ENCODE results near the gene CDRT15L2.
"Not testable (repeated sequence)": the region's sequence is repeated elsewhere in the genome, so short reads cannot be mapped to it uniquely, and the experiment has no call there.

DNA sequence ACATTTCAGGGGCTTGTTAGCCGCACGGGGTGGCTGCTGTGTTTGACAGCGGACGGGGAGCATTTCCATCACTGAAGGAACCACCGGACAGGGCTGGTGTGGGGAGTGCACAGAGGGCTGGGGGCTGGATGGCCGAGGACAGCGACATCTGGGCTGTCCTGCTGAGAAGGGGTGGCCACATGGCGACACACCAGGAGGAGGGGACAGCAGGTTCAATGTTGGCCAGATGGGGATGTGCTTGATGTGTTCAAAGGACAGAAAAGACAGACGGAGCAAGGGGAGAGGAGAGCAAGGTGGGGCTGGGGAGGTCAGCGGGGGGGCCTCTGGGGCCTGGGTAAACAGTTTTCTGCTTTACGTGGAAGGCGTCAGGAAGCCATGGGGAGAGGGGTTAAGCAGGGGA is 12.8 kb upstream of the CDRT15L2 start:
- TF ChIP-seq ZNF565 (CRISPR knock-in tag; conservative IDR thresholded peaks at IDR 0.05; ENCODE audit: low read depth); ISL1 (CRISPR knock-in tag; IDR thresholded peaks at IDR 0.05); GLIS3 (CRISPR knock-in tag; IDR thresholded peaks at IDR 0.05); ZFP3 (CRISPR knock-in tag; IDR thresholded peaks at IDR 0.05); RARB (CRISPR knock-in tag; IDR thresholded peaks at IDR 0.05); BACH2 (CRISPR knock-in tag; IDR thresholded peaks at IDR 0.05; ENCODE audit: borderline replicate concordance); ZNF70 (CRISPR knock-in tag; IDR thresholded peaks at IDR 0.05): not testable (repeated sequence)
- TF ChIP-seq, protein P1, sequence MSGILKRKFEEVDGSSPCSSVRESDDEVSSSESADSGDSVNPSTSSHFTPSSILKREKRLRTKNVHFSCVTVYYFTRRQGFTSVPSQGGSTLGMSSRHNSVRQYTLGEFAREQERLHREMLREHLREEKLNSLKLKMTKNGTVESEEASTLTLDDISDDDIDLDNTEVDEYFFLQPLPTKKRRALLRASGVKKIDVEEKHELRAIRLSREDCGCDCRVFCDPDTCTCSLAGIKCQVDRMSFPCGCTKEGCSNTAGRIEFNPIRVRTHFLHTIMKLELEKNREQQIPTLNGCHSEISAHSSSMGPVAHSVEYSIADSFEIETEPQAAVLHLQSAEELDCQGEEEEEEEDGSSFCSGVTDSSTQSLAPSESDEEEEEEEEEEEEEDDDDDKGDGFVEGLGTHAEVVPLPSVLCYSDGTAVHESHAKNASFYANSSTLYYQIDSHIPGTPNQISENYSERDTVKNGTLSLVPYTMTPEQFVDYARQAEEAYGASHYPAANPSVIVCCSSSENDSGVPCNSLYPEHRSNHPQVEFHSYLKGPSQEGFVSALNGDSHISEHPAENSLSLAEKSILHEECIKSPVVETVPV (CRISPR knock-in tag; IDR thresholded peaks at IDR 0.05) = not testable (repeated sequence)
- TF ChIP-seq, protein P2, sequence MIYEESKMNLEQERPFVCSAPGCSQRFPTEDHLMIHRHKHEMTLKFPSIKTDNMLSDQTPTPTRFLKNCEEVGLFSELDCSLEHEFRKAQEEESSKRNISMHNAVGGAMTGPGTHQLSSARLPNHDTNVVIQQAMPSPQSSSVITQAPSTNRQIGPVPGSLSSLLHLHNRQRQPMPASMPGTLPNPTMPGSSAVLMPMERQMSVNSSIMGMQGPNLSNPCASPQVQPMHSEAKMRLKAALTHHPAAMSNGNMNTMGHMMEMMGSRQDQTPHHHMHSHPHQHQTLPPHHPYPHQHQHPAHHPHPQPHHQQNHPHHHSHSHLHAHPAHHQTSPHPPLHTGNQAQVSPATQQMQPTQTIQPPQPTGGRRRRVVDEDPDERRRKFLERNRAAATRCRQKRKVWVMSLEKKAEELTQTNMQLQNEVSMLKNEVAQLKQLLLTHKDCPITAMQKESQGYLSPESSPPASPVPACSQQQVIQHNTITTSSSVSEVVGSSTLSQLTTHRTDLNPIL (CRISPR knock-in tag; IDR thresholded peaks at IDR 0.05; ENCODE audit: low read depth) = not testable (repeated sequence)
- TF ChIP-seq, protein P3, sequence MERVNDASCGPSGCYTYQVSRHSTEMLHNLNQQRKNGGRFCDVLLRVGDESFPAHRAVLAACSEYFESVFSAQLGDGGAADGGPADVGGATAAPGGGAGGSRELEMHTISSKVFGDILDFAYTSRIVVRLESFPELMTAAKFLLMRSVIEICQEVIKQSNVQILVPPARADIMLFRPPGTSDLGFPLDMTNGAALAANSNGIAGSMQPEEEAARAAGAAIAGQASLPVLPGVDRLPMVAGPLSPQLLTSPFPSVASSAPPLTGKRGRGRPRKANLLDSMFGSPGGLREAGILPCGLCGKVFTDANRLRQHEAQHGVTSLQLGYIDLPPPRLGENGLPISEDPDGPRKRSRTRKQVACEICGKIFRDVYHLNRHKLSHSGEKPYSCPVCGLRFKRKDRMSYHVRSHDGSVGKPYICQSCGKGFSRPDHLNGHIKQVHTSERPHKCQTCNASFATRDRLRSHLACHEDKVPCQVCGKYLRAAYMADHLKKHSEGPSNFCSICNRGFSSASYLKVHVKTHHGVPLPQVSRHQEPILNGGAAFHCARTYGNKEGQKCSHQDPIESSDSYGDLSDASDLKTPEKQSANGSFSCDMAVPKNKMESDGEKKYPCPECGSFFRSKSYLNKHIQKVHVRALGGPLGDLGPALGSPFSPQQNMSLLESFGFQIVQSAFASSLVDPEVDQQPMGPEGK (CRISPR knock-in tag; IDR thresholded peaks at IDR 0.05; ENCODE audit: borderline replicate concordance) = not testable (repeated sequence)
- TF ChIP-seq, protein P4, sequence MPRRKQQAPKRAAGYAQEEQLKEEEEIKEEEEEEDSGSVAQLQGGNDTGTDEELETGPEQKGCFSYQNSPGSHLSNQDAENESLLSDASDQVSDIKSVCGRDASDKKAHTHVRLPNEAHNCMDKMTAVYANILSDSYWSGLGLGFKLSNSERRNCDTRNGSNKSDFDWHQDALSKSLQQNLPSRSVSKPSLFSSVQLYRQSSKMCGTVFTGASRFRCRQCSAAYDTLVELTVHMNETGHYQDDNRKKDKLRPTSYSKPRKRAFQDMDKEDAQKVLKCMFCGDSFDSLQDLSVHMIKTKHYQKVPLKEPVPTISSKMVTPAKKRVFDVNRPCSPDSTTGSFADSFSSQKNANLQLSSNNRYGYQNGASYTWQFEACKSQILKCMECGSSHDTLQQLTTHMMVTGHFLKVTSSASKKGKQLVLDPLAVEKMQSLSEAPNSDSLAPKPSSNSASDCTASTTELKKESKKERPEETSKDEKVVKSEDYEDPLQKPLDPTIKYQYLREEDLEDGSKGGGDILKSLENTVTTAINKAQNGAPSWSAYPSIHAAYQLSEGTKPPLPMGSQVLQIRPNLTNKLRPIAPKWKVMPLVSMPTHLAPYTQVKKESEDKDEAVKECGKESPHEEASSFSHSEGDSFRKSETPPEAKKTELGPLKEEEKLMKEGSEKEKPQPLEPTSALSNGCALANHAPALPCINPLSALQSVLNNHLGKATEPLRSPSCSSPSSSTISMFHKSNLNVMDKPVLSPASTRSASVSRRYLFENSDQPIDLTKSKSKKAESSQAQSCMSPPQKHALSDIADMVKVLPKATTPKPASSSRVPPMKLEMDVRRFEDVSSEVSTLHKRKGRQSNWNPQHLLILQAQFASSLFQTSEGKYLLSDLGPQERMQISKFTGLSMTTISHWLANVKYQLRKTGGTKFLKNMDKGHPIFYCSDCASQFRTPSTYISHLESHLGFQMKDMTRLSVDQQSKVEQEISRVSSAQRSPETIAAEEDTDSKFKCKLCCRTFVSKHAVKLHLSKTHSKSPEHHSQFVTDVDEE (CRISPR knock-in tag; IDR thresholded peaks at IDR 0.05) = not testable (repeated sequence)
